ENCODE data around the gene MRPL24.

Gene MRPL24

GRCh38 chr1:156707417-156708217 lies 33.3 kb downstream of the MRPL24 start:
- DNase-seq, result no peak

GRCh38 chr1:156706657-156707416 lies 34.1 kb downstream of the MRPL24 start:
- DNase-seq, result no peak

- peak; percentile 55 for DNase-seq
Observed at GRCh38 chr1:156705918-156706656, 34.8 kb downstream of the MRPL24 start.

GRCh38 chr1:156705321-156705917 lies 35.5 kb downstream of the MRPL24 start, which contains the start of gene CRABP2:
CRABP2 (minus strand) TSS chr1:156705583; CDS start chr1:156705446, 137 bp downstream.
- DNase-seq, result no peak

GRCh38 chr1:156704930-156705320 lies 36.0 kb downstream of the MRPL24 start:
- DNase-seq, result no peak

GRCh38 chr1:156704166-156704711 lies 36.6 kb downstream of the MRPL24 start:
- no peak for DNase-seq

- DNase-seq, result no peak
Observed at GRCh38 chr1:156703741-156704140, 37.1 kb downstream of the MRPL24 start.

GRCh38 chr1:156703336-156703735 lies 37.6 kb downstream of the MRPL24 start:
- no peak for DNase-seq

GRCh38 chr1:156700736-156701531 lies 40.0 kb downstream of the MRPL24 start:
- DNase-seq, result no peak

- DNase-seq, result no peak
Observed at GRCh38 chr1:156698995-156699394, 41.9 kb downstream of the MRPL24 start.

GRCh38 chr1:156697481-156697880 lies 43.4 kb downstream of the MRPL24 start:
- DNase-seq, result no peak

GRCh38 chr1:156696755-156697154 lies 44.1 kb downstream of the MRPL24 start:
- no peak for DNase-seq

- no peak for DNase-seq
Observed at GRCh38 chr1:156694690-156694962, 46.3 kb downstream of the MRPL24 start.

GRCh38 chr1:156693848-156694689 lies 46.8 kb downstream of the MRPL24 start:
- no peak for DNase-seq

GRCh38 chr1:156692925-156693847 lies 47.7 kb downstream of the MRPL24 start:
- no peak for DNase-seq

- no peak for DNase-seq
Observed at GRCh38 chr1:156692441-156692924, 48.4 kb downstream of the MRPL24 start.

GRCh38 chr1:156691665-156692440 lies 49.0 kb downstream of the MRPL24 start:
- DNase-seq, result no peak

GRCh38 chr1:156691191-156691590 lies 49.7 kb downstream of the MRPL24 start:
- no peak for DNase-seq

GRCh38 chr1:156690675-156691036 lies 50.2 kb downstream of the MRPL24 start:
- no peak for DNase-seq

Data from activated CD4-positive, alpha-beta T cell treated with anti-CD3 and anti-CD28 coated beads, Interleukin-2, amount 50 U/mL, for 16 hours (primary cell).